OCI-LY3 (cell line): Measurements from ENCODE around the gene OR11H6.

Experiments used
- CTCF ChIP-seq: fragments of 200-600, 300-600 bp; sonication (generic); IDR thresholded peaks from 2 replicates; pipeline ENCODE4 v1.5.1; 2014; ENCODE audit warnings: antibody characterized with exemption, low read length, low read depth
- EZH2phosphoT487 ChIP-seq: fragments of 200-600 bp; shearing (Covaris generic); IDR thresholded peaks from 2 replicates; pipeline ENCODE4 v1.6.1; 2018; ENCODE audit warnings: antibody characterized with exemption, mixed run types, low read depth

- TF ChIP-seq CTCF, result no peak
- TF ChIP-seq EZH2phosphoT487, result no peak
Measured at GRCh38 chr14:20179218-20179617, 44.3 kb upstream of the OR11H6 start.
